Gastroesophageal sphincter (tissue), 4 donors: ENCODE data around the gene CLTC. TPM values are rescaled to one million over a fixed set of nuclear protein-coding genes. Genes with fewer than 3 reads are reported as not detected.

Experiments used
- ATAC-seq: fragments of 150-250 bp; one replicate; pipeline ENCODE4 v1.9.1; 2016; ENCODE audit warnings: mild to moderate bottlenecking, moderate library complexity
- H3K27ac ChIP-seq, 4 donors: fragments of 200-600 bp; sonication (generic) in 3 of 4; 1 replicate in 3 of 4; 2 replicates in 1 of 4; pipeline ENCODE4 v1.5.1; 2016 to 2019
- H3K27me3 ChIP-seq: fragments of 200-600 bp; sonication (generic); one replicate; pipeline ENCODE4 v1.5.1; 2019
- H3K36me3 ChIP-seq, 2 donors: fragments of 200-600 bp; sonication (generic); one replicate each; pipeline ENCODE4 v1.5.1; 2019; ENCODE audit warnings: control low read depth in 1 of 2
- H3K4me1 ChIP-seq, 3 donors: fragments of 200-600 bp; sonication (generic); 1 replicate in 2 of 3; 2 replicates in 1 of 3; pipeline ENCODE4 v1.5.1; 2016 to 2019; ENCODE audit warnings: control low read depth in 2 of 3
- H3K4me3 ChIP-seq, 2 donors: fragments of 200-600 bp; sonication (generic); one replicate each; pipeline ENCODE4 v1.5.1; 2019; ENCODE audit warnings: mild to moderate bottlenecking in 1 of 2, moderate library complexity in 1 of 2
- H3K9me3 ChIP-seq, 3 donors: fragments of 200-600 bp; sonication (generic); one replicate each; pipeline ENCODE4 v1.5.1; 2017 to 2019; ENCODE audit warnings: control low read depth in 2 of 3
- EP300 ChIP-seq: sonication (generic); formaldehyde crosslinking; IDR thresholded peaks from one replicate; pipeline ENCODE4 v1.6.1; 2017; ENCODE audit warnings: antibody characterized with exemption, mild to moderate bottlenecking
- POLR2A ChIP-seq, 2 donors: fragments of 450-650 bp; IDR thresholded peaks; one replicate each; pipeline ENCODE4 v1.6.1; 2017; ENCODE audit warnings: antibody characterized with exemption in 2 of 2, mild to moderate bottlenecking in 2 of 2, moderate library complexity in 1 of 2
- POLR2AphosphoS5 ChIP-seq: sonication (generic); formaldehyde crosslinking; IDR thresholded peaks from one replicate; pipeline ENCODE4 v1.6.1; 2017; ENCODE audit warnings: antibody characterized with exemption
- WGBS, 2 donors: methylation state at CpG; one replicate each; pipeline ENCODE4 v1.1.5; 2018; ENCODE audit warnings: low coverage in 1 of 2; 5-methylcytosine and 5-hydroxymethylcytosine counted together
- total RNA-seq, 4 donors: library from RNA; depleted of rRNA; stranded (reverse); fragments of >200 nt; gene quantifications; one replicate each; pipeline ENCODE4 v1.1.0, GENCODE V29; 2016
- TF ChIP-seq, protein P1 (sequence below), 4 experiments: fragments of 200-600 bp in 2 of 4; fragments of 450-650 bp in 2 of 4; sonication (generic) in 1 of 4; IDR thresholded peaks; one replicate each; pipeline ENCODE4 v1.5.1; 2017 to 2019; ENCODE audit warnings: antibody characterized with exemption in 4 of 4, mild to moderate bottlenecking in 2 of 4, moderate library complexity in 2 of 4

Gene CLTC
- total RNA-seq, 4 donors from 2014 or later = 290 to 342 (median 317) TPM

- TF ChIP-seq POLR2A (IDR thresholded peaks at IDR 0.05) (no peak), EP300 (no peak), POLR2AphosphoS5 (no peak)
- TF ChIP-seq, protein P1, sequence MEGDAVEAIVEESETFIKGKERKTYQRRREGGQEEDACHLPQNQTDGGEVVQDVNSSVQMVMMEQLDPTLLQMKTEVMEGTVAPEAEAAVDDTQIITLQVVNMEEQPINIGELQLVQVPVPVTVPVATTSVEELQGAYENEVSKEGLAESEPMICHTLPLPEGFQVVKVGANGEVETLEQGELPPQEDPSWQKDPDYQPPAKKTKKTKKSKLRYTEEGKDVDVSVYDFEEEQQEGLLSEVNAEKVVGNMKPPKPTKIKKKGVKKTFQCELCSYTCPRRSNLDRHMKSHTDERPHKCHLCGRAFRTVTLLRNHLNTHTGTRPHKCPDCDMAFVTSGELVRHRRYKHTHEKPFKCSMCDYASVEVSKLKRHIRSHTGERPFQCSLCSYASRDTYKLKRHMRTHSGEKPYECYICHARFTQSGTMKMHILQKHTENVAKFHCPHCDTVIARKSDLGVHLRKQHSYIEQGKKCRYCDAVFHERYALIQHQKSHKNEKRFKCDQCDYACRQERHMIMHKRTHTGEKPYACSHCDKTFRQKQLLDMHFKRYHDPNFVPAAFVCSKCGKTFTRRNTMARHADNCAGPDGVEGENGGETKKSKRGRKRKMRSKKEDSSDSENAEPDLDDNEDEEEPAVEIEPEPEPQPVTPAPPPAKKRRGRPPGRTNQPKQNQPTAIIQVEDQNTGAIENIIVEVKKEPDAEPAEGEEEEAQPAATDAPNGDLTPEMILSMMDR (IDR thresholded peaks at IDR 0.05) = no peak
- Histone ChIP-seq H3K27me3 (no peaks in the 10 kb centered on the region), H3K9me3 (no peaks in the 10 kb centered on the region), H3K4me1 (no peaks in the 10 kb centered on the region), H3K4me3 (no peak overlapping the region), H3K27ac (no peak overlapping the region), H3K36me3 (peaks cover 7 to 89% of the 10 kb centered on the region in 2 donors)
- ATAC-seq = no peak
- 53 to 58% methylated on average over 3 of the region's 3 CpGs for WGBS, 2 donors
Observed at GRCh38 chr17:59695945-59696681, 76.4 kb downstream of the CLTC start.

GRCh38 chr17:59696682-59697277, 77.1 kb downstream of the CLTC start:
- WGBS, 2 donors = 81% methylated on average over 2 of the region's 2 CpGs
- Histone ChIP-seq H3K27me3 (no peaks in the 10 kb centered on the region), H3K27ac (no peak overlapping the region), H3K4me3 (no peak overlapping the region), H3K4me1 (no peaks in the 10 kb centered on the region), H3K36me3 (peaks cover 6 to 82% of the 10 kb centered on the region in 2 donors), H3K9me3 (no peaks in the 10 kb centered on the region)
- TF ChIP-seq POLR2AphosphoS5 = no peak
- TF ChIP-seq, protein P1 (IDR thresholded peaks at IDR 0.05) = no peak
- ATAC-seq = no peak

DNA sequence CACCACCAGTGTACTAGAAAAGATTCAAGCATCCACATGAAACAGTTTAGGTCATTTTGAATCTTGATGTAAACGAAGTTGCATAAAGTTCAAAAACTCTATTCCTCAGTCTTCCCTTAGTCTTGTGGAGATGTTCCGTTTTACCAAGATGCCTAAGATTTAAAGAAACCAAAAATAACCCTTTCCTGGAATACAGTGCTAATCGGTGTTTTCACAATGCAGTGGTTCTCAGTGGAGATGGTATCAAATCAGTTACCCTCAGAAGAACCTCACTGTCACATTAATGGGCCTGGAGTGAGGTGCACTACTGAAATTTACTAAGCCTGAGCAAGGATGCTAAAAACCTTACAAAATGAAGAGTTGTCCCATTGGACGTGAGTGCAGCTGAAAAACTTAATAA, 78.4 kb downstream of the CLTC start:
- no peaks in the 10 kb centered on the region for H3K4me1 ChIP-seq
- peaks cover 6 to 74% of the 10 kb centered on the region in 2 donors for H3K36me3 ChIP-seq
- H3K27me3 ChIP-seq = no peaks in the 10 kb centered on the region
- no peaks in the 10 kb centered on the region for H3K9me3 ChIP-seq
- 79% methylated on average over 3 to 4 of the region's 4 CpGs for WGBS, 2 donors
- H3K4me3 ChIP-seq = no peak overlapping the region
- no peak overlapping the region for H3K27ac ChIP-seq
- TF ChIP-seq, protein P1 (IDR thresholded peaks at IDR 0.05) = no peak
- no peak for TF ChIP-seq POLR2AphosphoS5
- no peak for TF ChIP-seq POLR2A (IDR thresholded peaks at IDR 0.05)
- no peak for TF ChIP-seq EP300
- ATAC-seq = no peak

- no peak for ATAC-seq
- Histone ChIP-seq H3K4me3 (no peak overlapping the region), H3K9me3 (no peaks in the 10 kb centered on the region), H3K4me1 (peaks cover 0 to 4% (median 0%) of the 10 kb centered on the region in 3 donors), H3K27ac (no peak overlapping the region), H3K36me3 (peaks cover 6 to 68% of the 10 kb centered on the region in 2 donors), H3K27me3 (no peaks in the 10 kb centered on the region)
- WGBS, 2 donors = 91 to 98% methylated on average over 5 to 7 of the region's 7 CpGs
- TF ChIP-seq POLR2A (IDR thresholded peaks at IDR 0.05) (no peak), POLR2AphosphoS5 (no peak), EP300 (no peak)
- TF ChIP-seq, protein P1 (IDR thresholded peaks at IDR 0.05) = no peak
Observed at GRCh38 chr17:59699218-59699617, 79.5 kb downstream of the CLTC start.

DNA sequence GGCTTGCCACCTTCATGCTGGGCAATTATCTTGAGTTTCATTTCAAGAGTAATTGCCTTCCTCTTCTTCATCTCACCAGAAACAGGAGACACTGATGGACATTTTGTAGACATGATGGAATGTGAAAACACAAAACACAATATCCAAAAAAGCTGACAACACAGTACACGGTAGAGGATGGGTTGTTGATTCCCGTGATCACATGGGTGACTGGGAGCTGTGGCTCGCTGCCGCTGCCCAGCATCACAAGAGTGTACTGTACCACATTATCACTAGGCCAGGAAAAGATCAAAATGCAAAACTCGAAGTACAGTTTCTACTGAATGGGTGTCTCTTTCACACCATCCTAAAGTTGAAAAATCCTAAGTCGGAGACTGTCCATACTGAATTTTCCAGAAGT, 80.1 kb downstream of the CLTC start:
- H3K9me3 ChIP-seq = no peaks in the 10 kb centered on the region
- TF ChIP-seq, protein P1 (IDR thresholded peaks at IDR 0.05) = no peak
- TF ChIP-seq POLR2AphosphoS5 (no peak), POLR2A (IDR thresholded peaks at IDR 0.05) (no peak), EP300 (no peak)
- H3K4me1 ChIP-seq = peaks cover 0 to 10% (median 0%) of the 10 kb centered on the region in 3 donors
- 89 to 90% methylated on average over 6 of the region's 6 CpGs for WGBS, 2 donors
- no peak overlapping the region for H3K4me3 ChIP-seq
- ATAC-seq = no peak
- peaks cover 6 to 62% of the 10 kb centered on the region in 2 donors for H3K36me3 ChIP-seq
- no peak overlapping the region for H3K27ac ChIP-seq
- H3K27me3 ChIP-seq = no peaks in the 10 kb centered on the region
